Lower lobe of right lung (tissue), 2 donors: ENCODE measurements around the gene LRIG1. TPM values are rescaled to one million over a fixed set of nuclear protein-coding genes. Genes with fewer than 3 reads are reported as not detected.
A peak's percentile ranks its signal among the peaks of the same experiment; 100 is the strongest.

Experiments
- ATAC-seq, 2 donors: fragments of 200-7000 bp; cut with Tn5 transposase; one replicate each; pipeline ENCODE4 v1.9.1; 2020 to 2022; ENCODE audit warnings: mild to moderate bottlenecking in 2 of 2, moderate library complexity in 2 of 2
- DNase-seq: peaks from one replicate; pipeline ENCODE4 v3.0.0-alpha.2; 2020
- H3K27ac ChIP-seq: fragments of 200-600 bp; one replicate; pipeline ENCODE4 v1.8.0; 2022
- H3K27me3 ChIP-seq: fragments of 200-600 bp; one replicate; pipeline ENCODE4 v1.8.0; 2022; ENCODE audit warnings: low read depth
- H3K36me3 ChIP-seq: fragments of 200-600 bp; one replicate; pipeline ENCODE4 v1.8.0; 2022; ENCODE audit warnings: mild to moderate bottlenecking
- H3K4me1 ChIP-seq: fragments of 200-600 bp; one replicate; pipeline ENCODE4 v1.8.0; 2022
- H3K4me3 ChIP-seq: fragments of 200-600 bp; one replicate; pipeline ENCODE4 v1.8.0; 2022; ENCODE audit warnings: mild to moderate bottlenecking
- H3K9me3 ChIP-seq: fragments of 200-600 bp; one replicate; pipeline ENCODE4 v1.8.0; 2022
- CTCF ChIP-seq: fragments of 200-600 bp; IDR thresholded peaks from one replicate; pipeline ENCODE4 v1.8.0; 2022; ENCODE audit warnings: antibody characterized with exemption, mild to moderate bottlenecking
- intact Hi-C: fragments of 100-400 bp; cut with DNase I; formaldehyde crosslinking; loops from one replicate; pipeline ENCODE4 v1.11.0; 2022
- total RNA-seq: library from RNA; stranded (reverse); fragmentation: NEBNext Ultra II Directional; extraction: Animal tissue kit (Norgen Biotek cat#: 25700); gene quantifications from one replicate; pipeline ENCODE4 v1.2.1, GENCODE V29; 2021
- donor health status: DM: no; HTN: yes; CAD: no; lungs with severe emphysema.

Gene LRIG1
- total RNA-seq, 1 donor from 2014 or later = 54.2 TPM

- no peak for TF ChIP-seq CTCF
- no peaks in the 10 kb centered on the region for H3K27me3 ChIP-seq
- peaks cover 41% of the 10 kb centered on the region for H3K4me1 ChIP-seq
- intact Hi-C loops = no loop called here
- DNase-seq (no peak), ATAC-seq (peak in 1 of 2 donors; percentile 66)
- no peak overlapping the region for H3K4me3 ChIP-seq
- H3K9me3 ChIP-seq = no peaks in the 10 kb centered on the region
- H3K36me3 ChIP-seq = no peaks in the 10 kb centered on the region
- peak overlapping the region; percentile 38 for H3K27ac ChIP-seq
These were observed 28.3 kb downstream of the LRIG1 start for GRCh38 chr3:66472313-66473134.

GRCh38 chr3:66470956-66471686 lies 29.7 kb downstream of the LRIG1 start:
- Histone ChIP-seq H3K4me3 (no peak overlapping the region), H3K9me3 (no peaks in the 10 kb centered on the region), H3K27me3 (no peaks in the 10 kb centered on the region), H3K27ac (no peak overlapping the region), H3K4me1 (peaks cover 33% of the 10 kb centered on the region), H3K36me3 (no peaks in the 10 kb centered on the region)
- ATAC-seq = no peak
- intact Hi-C loops = no loop called here
- DNase-seq = no peak
- TF ChIP-seq CTCF = no peak

GRCh38 chr3:66470285-66470684 lies 30.5 kb downstream of the LRIG1 start:
- intact Hi-C loops = no loop called here
- H3K4me1 ChIP-seq = peaks cover 29% of the 10 kb centered on the region
- no peak for DNase-seq

GRCh38 chr3:66469220-66469640 lies 31.6 kb downstream of the LRIG1 start:
- Histone ChIP-seq H3K27ac (no peak overlapping the region), H3K27me3 (no peaks in the 10 kb centered on the region), H3K36me3 (no peaks in the 10 kb centered on the region), H3K4me1 (peaks cover 39% of the 10 kb centered on the region), H3K9me3 (no peaks in the 10 kb centered on the region), H3K4me3 (no peak overlapping the region)
- DNase-seq (no peak), ATAC-seq (no peak)
- TF ChIP-seq CTCF = no peak
- intact Hi-C loops = no loop called here

More at GRCh38 chr3:66470285-66470684, 30.5 kb downstream of the LRIG1 start:
- no peak for TF ChIP-seq CTCF
- no peak for ATAC-seq
- no peaks in the 10 kb centered on the region for H3K27me3 ChIP-seq
- H3K27ac ChIP-seq = no peak overlapping the region
- H3K4me3 ChIP-seq = no peak overlapping the region
- H3K36me3 ChIP-seq = no peaks in the 10 kb centered on the region
- no peaks in the 10 kb centered on the region for H3K9me3 ChIP-seq

GRCh38 chr3:66467996-66468735 lies 32.7 kb downstream of the LRIG1 start:
- no peak for TF ChIP-seq CTCF
- Histone ChIP-seq H3K27ac (no peak overlapping the region), H3K4me1 (peaks cover 40% of the 10 kb centered on the region), H3K36me3 (no peaks in the 10 kb centered on the region), H3K27me3 (no peaks in the 10 kb centered on the region), H3K9me3 (no peaks in the 10 kb centered on the region), H3K4me3 (no peak overlapping the region)
- intact Hi-C loops = no loop called here
- no peak for ATAC-seq
- no peak for DNase-seq
